Subcutaneous adipose tissue (tissue), 4 donors: ENCODE measurements around the gene OLFM1. TPM values are rescaled to one million over a fixed set of nuclear protein-coding genes. Genes with fewer than 3 reads are reported as not detected.

Experiments
- CTCF ChIP-seq: fragments of 450-650 bp; IDR thresholded peaks from one replicate; pipeline ENCODE4 v1.5.1; 2016; ENCODE audit warnings: low read depth, mild to moderate bottlenecking, control low read depth, antibody characterized with exemption, moderate library complexity
- total RNA-seq, 4 donors: library from RNA; depleted of rRNA; stranded (reverse); fragments of >200 nt; gene quantifications; one replicate each; pipeline ENCODE4 v1.1.0, GENCODE V29; 2016

The OLFM1 gene
- total RNA-seq, 4 donors from 2014 or later: 10.9 to 25.6 (median 22.8) TPM

DNA sequence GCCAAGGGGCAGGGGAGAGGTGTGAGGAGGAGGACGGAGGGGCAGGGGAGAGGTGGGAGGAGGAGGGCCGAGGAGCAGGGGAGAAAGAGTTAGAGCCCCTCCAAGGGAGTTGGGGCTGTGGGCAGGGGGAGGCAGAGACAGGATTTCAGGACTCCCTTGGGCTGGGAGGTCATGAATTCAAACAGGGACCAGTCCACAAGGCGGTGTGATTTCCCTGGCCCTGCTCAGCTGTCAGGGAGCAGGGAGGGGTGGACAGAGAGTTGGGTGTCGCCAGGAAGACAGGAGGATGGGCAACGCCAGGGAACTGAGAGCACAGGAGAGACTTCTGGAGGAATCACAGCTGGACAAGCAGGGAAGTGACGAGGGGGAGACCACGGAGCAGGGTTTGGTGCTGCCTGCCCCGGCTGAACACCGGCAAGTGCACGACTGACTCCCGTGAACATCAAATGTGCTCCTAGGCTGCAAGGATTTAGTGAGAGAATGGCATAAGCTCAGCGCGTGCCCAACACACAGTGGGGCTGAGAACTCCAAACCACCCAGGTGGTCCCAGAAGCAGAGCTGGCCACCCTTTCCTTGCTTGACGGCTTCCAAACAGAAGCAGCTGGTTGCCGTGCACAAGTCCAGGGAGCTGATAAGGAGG lies 17.8 kb upstream of the OLFM1 start:
- TF ChIP-seq CTCF: no peak

GRCh38 chr9:135070198-135070951 lies 17.1 kb upstream of the OLFM1 start:
- no peak for TF ChIP-seq CTCF

- no peak for TF ChIP-seq CTCF
Measured at GRCh38 chr9:135070964-135071735, 16.3 kb upstream of the OLFM1 start.

- TF ChIP-seq CTCF: no peak
Measured at GRCh38 chr9:135073081-135073740, 14.3 kb upstream of the OLFM1 start.

DNA sequence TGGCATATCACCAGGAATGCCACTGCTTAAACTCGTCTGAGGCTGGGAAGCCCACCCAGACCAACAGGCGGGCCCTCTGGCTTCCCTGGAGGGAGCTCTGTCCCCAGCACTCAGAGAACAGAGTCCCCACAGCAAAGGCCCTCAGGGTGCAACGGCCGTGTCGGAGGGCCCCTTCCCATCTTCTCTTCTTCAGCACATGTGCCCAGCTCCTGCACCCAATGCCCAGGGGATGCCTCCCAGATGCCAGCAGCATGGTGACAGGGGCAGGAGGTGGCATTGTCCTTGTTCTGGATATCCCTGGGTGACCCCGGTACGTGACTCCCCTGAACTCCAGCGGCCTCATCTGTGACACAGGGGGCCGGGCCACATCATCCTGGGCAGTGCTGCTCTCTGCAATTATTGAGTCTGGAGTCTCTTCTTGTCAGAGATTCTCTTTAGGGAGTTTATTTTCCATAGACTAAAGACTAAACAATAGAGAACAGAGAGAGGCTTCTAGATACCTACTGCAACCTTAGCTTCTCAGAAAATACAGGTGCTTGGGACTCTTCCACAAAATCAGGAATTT lies 13.6 kb upstream of the OLFM1 start:
- TF ChIP-seq CTCF: no peak

- no peak for TF ChIP-seq CTCF
Measured at GRCh38 chr9:135074354-135075233, 12.9 kb upstream of the OLFM1 start.
